ENCODE data around the gene ELAVL3.

DNA sequence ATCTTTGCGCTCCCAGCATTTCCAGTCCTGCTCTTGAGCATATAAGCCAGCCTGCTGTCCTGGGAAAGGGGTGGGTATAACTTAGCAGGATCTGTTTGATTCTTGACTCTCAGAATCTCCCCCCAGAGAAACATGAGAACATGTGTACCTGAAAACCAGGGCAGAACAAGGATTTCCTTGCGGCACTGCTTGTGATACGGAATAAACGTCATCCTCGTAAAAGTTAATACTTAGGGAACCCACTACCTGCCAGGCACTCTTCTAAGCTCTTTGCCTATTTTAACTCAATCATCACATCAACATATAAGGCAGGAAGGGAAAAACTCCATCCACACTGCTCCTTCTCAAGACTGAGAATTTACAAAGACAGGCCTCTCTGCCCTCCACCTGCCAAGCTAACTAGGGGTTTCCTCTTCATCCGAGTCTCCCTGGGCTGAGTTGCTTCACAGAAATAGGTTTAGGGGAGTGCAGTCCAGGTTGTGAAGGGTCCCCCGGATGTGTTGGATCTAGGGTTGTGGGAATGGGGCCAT, 23.7 kb upstream of the ELAVL3 start:
- TF ChIP-seq, protein P1, sequence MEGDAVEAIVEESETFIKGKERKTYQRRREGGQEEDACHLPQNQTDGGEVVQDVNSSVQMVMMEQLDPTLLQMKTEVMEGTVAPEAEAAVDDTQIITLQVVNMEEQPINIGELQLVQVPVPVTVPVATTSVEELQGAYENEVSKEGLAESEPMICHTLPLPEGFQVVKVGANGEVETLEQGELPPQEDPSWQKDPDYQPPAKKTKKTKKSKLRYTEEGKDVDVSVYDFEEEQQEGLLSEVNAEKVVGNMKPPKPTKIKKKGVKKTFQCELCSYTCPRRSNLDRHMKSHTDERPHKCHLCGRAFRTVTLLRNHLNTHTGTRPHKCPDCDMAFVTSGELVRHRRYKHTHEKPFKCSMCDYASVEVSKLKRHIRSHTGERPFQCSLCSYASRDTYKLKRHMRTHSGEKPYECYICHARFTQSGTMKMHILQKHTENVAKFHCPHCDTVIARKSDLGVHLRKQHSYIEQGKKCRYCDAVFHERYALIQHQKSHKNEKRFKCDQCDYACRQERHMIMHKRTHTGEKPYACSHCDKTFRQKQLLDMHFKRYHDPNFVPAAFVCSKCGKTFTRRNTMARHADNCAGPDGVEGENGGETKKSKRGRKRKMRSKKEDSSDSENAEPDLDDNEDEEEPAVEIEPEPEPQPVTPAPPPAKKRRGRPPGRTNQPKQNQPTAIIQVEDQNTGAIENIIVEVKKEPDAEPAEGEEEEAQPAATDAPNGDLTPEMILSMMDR (IDR thresholded peaks at IDR 0.05): no peak
- TF ChIP-seq POLR2A (IDR thresholded peaks at IDR 0.05): no peak
